Neural cell (in vitro differentiated cells): ENCODE results near the gene BAAT. TPM values are rescaled to one million over a fixed set of nuclear protein-coding genes. Genes with fewer than 3 reads are reported as not detected.

Experiments used
- H2AFZ ChIP-seq: fragments of 200-600, 300-800 bp; sonication (generic), shearing (Covaris generic); 2 replicates; pipeline ENCODE4 v1.6.0; 2014; ENCODE audit warnings: low read depth, mild to moderate bottlenecking, antibody characterized with exemption, low read length, moderate library complexity
- H3F3A ChIP-seq: fragments of 200-600 bp; shearing (Covaris generic); 2 replicates; pipeline ENCODE4 v1.6.1; 2016; ENCODE audit warnings: mild to moderate bottlenecking, moderate library complexity, mixed read lengths, antibody characterized with exemption, low read length; ENCODE audit not compliant: insufficient read depth, poor library complexity, severe bottlenecking
- H3K27ac ChIP-seq: fragments of 200-600, 300-800 bp; sonication (generic), shearing (Covaris generic); 2 replicates; pipeline ENCODE4 v1.5.1; 2014; ENCODE audit warnings: mild to moderate bottlenecking, low read length, moderate library complexity
- H3K27me3 ChIP-seq: fragments of 300-800, 200-600 bp; sonication (generic), shearing (Covaris generic); 2 replicates; pipeline ENCODE4 v1.6.0; 2014; ENCODE audit warnings: mild to moderate bottlenecking, low read depth, low read length, moderate library complexity; ENCODE audit not compliant: insufficient read depth
- H3K36me3 ChIP-seq: fragments of 300-800, 200-600 bp; sonication (generic), shearing (Covaris generic); 2 replicates; pipeline ENCODE4 v1.5.1; 2014; ENCODE audit warnings: mild to moderate bottlenecking, antibody characterized with exemption, low read length, moderate library complexity; ENCODE audit not compliant: insufficient read depth
- H3K4me2 ChIP-seq: fragments of 300-800, 200-600 bp; sonication (generic), shearing (Covaris generic); 2 replicates; pipeline ENCODE4 v1.6.0; 2014; ENCODE audit warnings: mild to moderate bottlenecking, low read length
- H3K4me3 ChIP-seq: fragments of 300-800, 200-600 bp; sonication (generic), shearing (Covaris generic); 2 replicates; pipeline ENCODE4 v1.5.1; 2014; ENCODE audit warnings: mild to moderate bottlenecking, low read length, moderate library complexity
- H3K79me2 ChIP-seq: fragments of 200-600 bp; shearing (Covaris generic); replicated peaks from 2 replicates; pipeline ENCODE4 v1.6.0; 2014; ENCODE audit warnings: mild to moderate bottlenecking, low read length, moderate library complexity; ENCODE audit not compliant: insufficient read depth
- H3K9ac ChIP-seq: fragments of 300-800, 200-600 bp; sonication (generic), shearing (Covaris generic); 2 replicates; pipeline ENCODE4 v1.6.1; 2016; ENCODE audit warnings: mild to moderate bottlenecking, low read length, mixed read lengths
- H3K9me2 ChIP-seq: fragments of 200-600 bp; shearing (Covaris generic); 2 replicates; pipeline ENCODE4 v1.6.1; 2016; ENCODE audit warnings: mild to moderate bottlenecking, low read length, mixed read lengths; ENCODE audit not compliant: insufficient read depth
- H3K9me3 ChIP-seq: fragments of 200-600, 300-800 bp; sonication (generic), shearing (Covaris generic); 2 replicates; pipeline ENCODE4 v1.6.1; 2016; ENCODE audit warnings: mild to moderate bottlenecking, mixed run types, low read length, moderate library complexity, mixed read lengths
- H4K20me1 ChIP-seq: fragments of 200-600 bp; shearing (Covaris generic); 2 replicates; pipeline ENCODE4 v1.6.1; 2016; ENCODE audit warnings: mild to moderate bottlenecking, mixed run types; ENCODE audit not compliant: insufficient read depth
- EP300 ChIP-seq: fragments of 450-650 bp; conservative IDR thresholded peaks from 2 replicates; pipeline ENCODE4 v1.6.1; 2014; ENCODE audit warnings: antibody characterized with exemption, mild to moderate bottlenecking, moderate library complexity; ENCODE audit not compliant: poor library complexity, severe bottlenecking
- EZH2 ChIP-seq: fragments of 200-600, 300-800 bp; shearing (Covaris generic), sonication (generic); IDR thresholded peaks from 2 replicates; pipeline ENCODE4 v1.6.1; 2014; ENCODE audit warnings: antibody characterized with exemption, low read length, borderline replicate concordance, mild to moderate bottlenecking; ENCODE audit not compliant: insufficient read depth, poor library complexity, severe bottlenecking
- MXI1 ChIP-seq: fragments of 450-650 bp; conservative IDR thresholded peaks from 2 replicates; pipeline ENCODE4 v1.6.1; 2014; ENCODE audit warnings: antibody characterized with exemption, mild to moderate bottlenecking; ENCODE audit not compliant: poor library complexity, severe bottlenecking
- POLR2AphosphoS5 ChIP-seq: IDR thresholded peaks from 2 replicates; pipeline ENCODE4 v1.6.1; 2012
- RAD21 ChIP-seq: fragments of 450-650 bp; conservative IDR thresholded peaks from 2 replicates; pipeline ENCODE4 v1.6.1; 2014; ENCODE audit warnings: antibody characterized with exemption, mild to moderate bottlenecking, moderate library complexity
- SMC3 ChIP-seq: fragments of 450-650 bp; conservative IDR thresholded peaks from 2 replicates; pipeline ENCODE4 v1.6.1; 2014; ENCODE audit warnings: antibody characterized with exemption, mild to moderate bottlenecking, moderate library complexity; ENCODE audit not compliant: poor library complexity
- TAF1 ChIP-seq: IDR thresholded peaks from 2 replicates; pipeline ENCODE4 v1.6.1; 2012; ENCODE audit warnings: low read depth
- polyA plus RNA-seq: library from polyadenylated mRNA; depleted of rRNA; stranded (reverse); fragments of >200 nt; gene quantifications from 2 replicates; pipeline ENCODE4 v1.2.3, GENCODE V29; 2014
- TF ChIP-seq, protein P1 (sequence below): fragments of 450-650 bp; IDR thresholded peaks from 2 replicates; pipeline ENCODE4 v1.5.1; 2014; ENCODE audit warnings: antibody characterized with exemption, mild to moderate bottlenecking, moderate library complexity; ENCODE audit not compliant: poor library complexity, severe bottlenecking
- TF ChIP-seq, protein P2 (sequence below): IDR thresholded peaks from 2 replicates; pipeline ENCODE4 v1.6.1; 2012; ENCODE audit warnings: borderline replicate concordance

The BAAT gene
- polyA plus RNA-seq, 1 donor from 2014 or later = 0.61 TPM

DNA sequence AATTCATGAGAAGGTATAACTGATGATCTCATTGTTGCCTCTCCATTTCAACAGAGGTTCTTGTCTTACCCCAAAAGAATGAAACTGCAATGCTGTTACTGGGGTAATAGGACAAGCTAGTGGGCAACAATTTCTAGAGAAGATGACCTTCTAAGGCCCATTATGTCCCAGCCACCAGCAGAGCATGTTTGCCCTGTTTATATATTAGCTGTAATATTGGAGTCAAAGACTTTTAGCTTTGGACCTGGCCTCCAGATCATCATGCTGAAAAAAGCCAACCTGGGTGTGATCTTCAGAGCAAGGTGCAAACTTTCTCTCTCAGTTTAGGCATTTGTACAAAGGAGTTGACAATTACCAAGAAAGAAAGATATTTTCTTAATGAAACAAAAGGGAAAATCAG is 47.4 kb upstream of the BAAT start:
- H2AFZ ChIP-seq = no peak overlapping the region
- H3K9me2 ChIP-seq = no peaks in the 10 kb centered on the region
- H3K79me2 ChIP-seq = no peaks in the 10 kb centered on the region
- TF ChIP-seq SMC3 = no peak
- no peak for TF ChIP-seq TAF1
- TF ChIP-seq, protein P1, sequence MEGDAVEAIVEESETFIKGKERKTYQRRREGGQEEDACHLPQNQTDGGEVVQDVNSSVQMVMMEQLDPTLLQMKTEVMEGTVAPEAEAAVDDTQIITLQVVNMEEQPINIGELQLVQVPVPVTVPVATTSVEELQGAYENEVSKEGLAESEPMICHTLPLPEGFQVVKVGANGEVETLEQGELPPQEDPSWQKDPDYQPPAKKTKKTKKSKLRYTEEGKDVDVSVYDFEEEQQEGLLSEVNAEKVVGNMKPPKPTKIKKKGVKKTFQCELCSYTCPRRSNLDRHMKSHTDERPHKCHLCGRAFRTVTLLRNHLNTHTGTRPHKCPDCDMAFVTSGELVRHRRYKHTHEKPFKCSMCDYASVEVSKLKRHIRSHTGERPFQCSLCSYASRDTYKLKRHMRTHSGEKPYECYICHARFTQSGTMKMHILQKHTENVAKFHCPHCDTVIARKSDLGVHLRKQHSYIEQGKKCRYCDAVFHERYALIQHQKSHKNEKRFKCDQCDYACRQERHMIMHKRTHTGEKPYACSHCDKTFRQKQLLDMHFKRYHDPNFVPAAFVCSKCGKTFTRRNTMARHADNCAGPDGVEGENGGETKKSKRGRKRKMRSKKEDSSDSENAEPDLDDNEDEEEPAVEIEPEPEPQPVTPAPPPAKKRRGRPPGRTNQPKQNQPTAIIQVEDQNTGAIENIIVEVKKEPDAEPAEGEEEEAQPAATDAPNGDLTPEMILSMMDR = no peak
- TF ChIP-seq POLR2AphosphoS5 = no peak
- TF ChIP-seq EP300 = no peak
- no peak for TF ChIP-seq RAD21
- no peak for TF ChIP-seq EZH2
- no peaks in the 10 kb centered on the region for H3F3A ChIP-seq
- no peak overlapping the region for H3K27ac ChIP-seq
- H4K20me1 ChIP-seq = no peaks in the 10 kb centered on the region
- H3K9me3 ChIP-seq = no peaks in the 10 kb centered on the region
- no peaks in the 10 kb centered on the region for H3K27me3 ChIP-seq
- no peak overlapping the region for H3K4me3 ChIP-seq
- H3K9ac ChIP-seq = no peak overlapping the region
- H3K36me3 ChIP-seq = no peaks in the 10 kb centered on the region
- no peak overlapping the region for H3K4me2 ChIP-seq

DNA sequence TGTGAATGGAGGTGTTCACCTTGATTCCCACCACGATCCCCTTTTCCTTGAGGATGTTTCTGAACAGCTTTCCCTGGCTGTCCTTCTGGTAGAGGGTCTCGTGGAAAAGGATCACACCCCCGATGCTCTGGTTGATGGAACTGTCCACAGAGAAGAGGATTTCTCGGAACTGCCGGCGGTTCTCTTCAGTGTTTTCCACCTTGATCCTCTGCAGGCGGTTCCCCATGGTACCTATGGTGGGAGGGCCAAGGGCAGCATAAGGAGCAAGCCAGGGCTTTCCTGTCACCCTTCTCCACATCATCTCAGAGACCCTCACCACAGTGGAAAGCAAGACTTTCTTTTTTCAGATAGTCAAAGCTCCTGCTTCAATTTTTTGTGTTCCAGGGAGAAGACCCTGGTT is 44.9 kb upstream of the BAAT start:
- Histone ChIP-seq H3K36me3 (no peaks in the 10 kb centered on the region), H3K9ac (no peak overlapping the region), H3K27me3 (no peaks in the 10 kb centered on the region), H3K9me2 (no peaks in the 10 kb centered on the region), H3K4me3 (no peak overlapping the region), H3K27ac (no peak overlapping the region), H3K4me2 (no peak overlapping the region), H2AFZ (no peak overlapping the region), H3F3A (no peaks in the 10 kb centered on the region), H3K79me2 (no peaks in the 10 kb centered on the region), H4K20me1 (no peaks in the 10 kb centered on the region), H3K9me3 (no peaks in the 10 kb centered on the region)
- no peak for TF ChIP-seq POLR2AphosphoS5
- TF ChIP-seq RAD21 = no peak
- no peak for TF ChIP-seq SMC3

DNA sequence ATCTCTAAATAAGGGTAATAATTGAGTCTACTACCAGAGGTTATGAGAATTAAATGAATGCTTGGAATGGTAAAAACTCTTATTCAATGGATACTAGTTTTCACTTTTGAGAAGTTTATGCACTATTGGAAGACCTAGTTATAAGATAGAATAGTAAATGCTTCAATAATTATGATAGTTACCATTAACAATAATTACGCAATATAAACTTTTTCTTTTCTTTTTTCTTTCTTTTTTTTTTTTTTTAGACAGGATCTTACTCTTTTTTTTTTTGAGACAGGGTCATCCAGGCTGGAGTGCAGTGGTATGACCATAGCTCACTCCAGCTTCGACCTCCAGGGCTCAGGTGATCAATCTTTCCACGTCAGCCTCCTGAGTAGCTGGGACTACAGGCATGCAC is 44.1 kb upstream of the BAAT start:
- H3F3A ChIP-seq = no peaks in the 10 kb centered on the region
- no peak overlapping the region for H3K27ac ChIP-seq
- no peaks in the 10 kb centered on the region for H4K20me1 ChIP-seq
- no peak overlapping the region for H3K4me3 ChIP-seq
- no peaks in the 10 kb centered on the region for H3K79me2 ChIP-seq
- H3K27me3 ChIP-seq = no peaks in the 10 kb centered on the region
- no peaks in the 10 kb centered on the region for H3K9me3 ChIP-seq
- H3K4me2 ChIP-seq = no peak overlapping the region
- H3K36me3 ChIP-seq = no peaks in the 10 kb centered on the region
- H3K9me2 ChIP-seq = no peaks in the 10 kb centered on the region
- TF ChIP-seq, protein P1 = no peak
- TF ChIP-seq POLR2AphosphoS5 = no peak
- TF ChIP-seq EZH2 = no peak
- no peak for TF ChIP-seq RAD21
- no peak for TF ChIP-seq SMC3
- TF ChIP-seq, protein P2, sequence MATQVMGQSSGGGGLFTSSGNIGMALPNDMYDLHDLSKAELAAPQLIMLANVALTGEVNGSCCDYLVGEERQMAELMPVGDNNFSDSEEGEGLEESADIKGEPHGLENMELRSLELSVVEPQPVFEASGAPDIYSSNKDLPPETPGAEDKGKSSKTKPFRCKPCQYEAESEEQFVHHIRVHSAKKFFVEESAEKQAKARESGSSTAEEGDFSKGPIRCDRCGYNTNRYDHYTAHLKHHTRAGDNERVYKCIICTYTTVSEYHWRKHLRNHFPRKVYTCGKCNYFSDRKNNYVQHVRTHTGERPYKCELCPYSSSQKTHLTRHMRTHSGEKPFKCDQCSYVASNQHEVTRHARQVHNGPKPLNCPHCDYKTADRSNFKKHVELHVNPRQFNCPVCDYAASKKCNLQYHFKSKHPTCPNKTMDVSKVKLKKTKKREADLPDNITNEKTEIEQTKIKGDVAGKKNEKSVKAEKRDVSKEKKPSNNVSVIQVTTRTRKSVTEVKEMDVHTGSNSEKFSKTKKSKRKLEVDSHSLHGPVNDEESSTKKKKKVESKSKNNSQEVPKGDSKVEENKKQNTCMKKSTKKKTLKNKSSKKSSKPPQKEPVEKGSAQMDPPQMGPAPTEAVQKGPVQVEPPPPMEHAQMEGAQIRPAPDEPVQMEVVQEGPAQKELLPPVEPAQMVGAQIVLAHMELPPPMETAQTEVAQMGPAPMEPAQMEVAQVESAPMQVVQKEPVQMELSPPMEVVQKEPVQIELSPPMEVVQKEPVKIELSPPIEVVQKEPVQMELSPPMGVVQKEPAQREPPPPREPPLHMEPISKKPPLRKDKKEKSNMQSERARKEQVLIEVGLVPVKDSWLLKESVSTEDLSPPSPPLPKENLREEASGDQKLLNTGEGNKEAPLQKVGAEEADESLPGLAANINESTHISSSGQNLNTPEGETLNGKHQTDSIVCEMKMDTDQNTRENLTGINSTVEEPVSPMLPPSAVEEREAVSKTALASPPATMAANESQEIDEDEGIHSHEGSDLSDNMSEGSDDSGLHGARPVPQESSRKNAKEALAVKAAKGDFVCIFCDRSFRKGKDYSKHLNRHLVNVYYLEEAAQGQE = no peak
- no peak for TF ChIP-seq TAF1
- no peak for TF ChIP-seq MXI1
- no peak for TF ChIP-seq EP300
- H3K9ac ChIP-seq = no peak overlapping the region
- H2AFZ ChIP-seq = no peak overlapping the region
